Measurements from ENCODE around the gene FCGR3A. TPM values are rescaled to one million over a fixed set of nuclear protein-coding genes. Genes with fewer than 3 reads are reported as not detected.
"Not testable (repeated sequence)": the region's sequence is repeated elsewhere in the genome, so short reads cannot be mapped to it uniquely, and the experiment has no call there.

FCGR3A gene
- polyA plus RNA-seq, 1 of the 3 experiments (the other 2 are of a cell fraction) = not detected

- H3K9me2 ChIP-seq; H3F3A ChIP-seq (replicated peaks; ENCODE audit: insufficient read depth); H3K9ac ChIP-seq; H3K4me2 ChIP-seq; H3K36me3 ChIP-seq (replicated peaks in 1 of 2; ENCODE audit: control insufficient read depth in 1 of 2, insufficient read depth in 2 of 2, low read length in 1 of 2); H2AFZ ChIP-seq (ENCODE audit: low read depth); DNase-seq; H3K27ac ChIP-seq (ENCODE audit: low read depth in 2 of 2, low read length in 1 of 2); H4K20me1 ChIP-seq (ENCODE audit: insufficient read depth); H3K4me1 ChIP-seq (ENCODE audit: control insufficient read depth in 1 of 2, insufficient read depth in 2 of 2, low read depth in 1 of 2, low read length in 1 of 2); H3K4me3 ChIP-seq (ENCODE audit: low read depth in 2 of 2, low read length in 1 of 2); POLR2A ChIA-PET; H3K9me3 ChIP-seq; H3K79me2 ChIP-seq (ENCODE audit: insufficient read depth): not testable (repeated sequence)
- H3K27me3 ChIP-seq (ENCODE audit: insufficient read depth) = peaks cover 16% of the 10 kb centered on the region; the same call in 1 of the 2 replicates
- CTCF ChIA-PET = interaction anchor here (0.6 to 0.7 kb wide), 2 partner anchors 203 to 831 kb away, joined by 3 read pairs; no protein-coding TSS in a partner anchor
- WGBS (ENCODE audit: low lambda C conversion rate) = 56% methylated on average over 7 of the region's 7 CpGs
These were observed 10.6 kb downstream of the FCGR3A start for GRCh38 chr1:161538925-161539479.

DNA sequence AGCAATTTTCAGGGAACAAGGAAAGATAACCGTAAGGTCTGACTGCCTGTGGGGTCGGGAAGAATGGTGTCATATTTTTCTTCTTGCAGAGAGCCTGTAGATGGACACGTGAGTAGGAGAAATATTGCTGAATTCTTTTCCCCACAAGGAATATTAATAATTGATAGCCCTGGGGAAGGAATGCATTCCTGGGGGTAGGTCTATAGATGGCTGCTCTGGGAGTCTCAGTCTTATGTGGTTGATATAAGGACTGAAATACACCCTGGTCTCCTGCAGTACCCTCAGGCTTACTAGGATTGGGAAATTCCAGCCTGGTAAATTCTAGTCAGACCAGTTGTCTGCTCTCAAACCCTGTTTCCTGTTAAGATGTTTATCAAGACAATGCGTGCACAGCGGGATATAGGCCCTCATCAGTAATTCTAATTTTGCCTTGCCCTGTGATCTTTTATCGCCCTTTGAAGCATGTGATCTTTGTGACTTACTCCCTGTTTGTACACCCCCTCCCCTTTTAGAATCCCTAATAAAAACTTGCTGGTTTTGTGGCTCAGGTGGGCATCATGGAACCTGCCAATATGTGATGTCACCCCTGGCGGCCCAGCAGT lies 12.4 kb downstream of the FCGR3A start:
- POLR2A ChIA-PET; H2AFZ ChIP-seq (ENCODE audit: low read depth); H3K79me2 ChIP-seq (ENCODE audit: insufficient read depth); H3K4me1 ChIP-seq (ENCODE audit: control insufficient read depth in 1 of 2, insufficient read depth in 2 of 2, low read depth in 1 of 2, low read length in 1 of 2); H3K36me3 ChIP-seq (replicated peaks in 1 of 2; ENCODE audit: control insufficient read depth in 1 of 2, insufficient read depth in 2 of 2, low read length in 1 of 2); H3K9me2 ChIP-seq; CTCF ChIA-PET; H3K9ac ChIP-seq; H3K27ac ChIP-seq (ENCODE audit: low read depth in 2 of 2, low read length in 1 of 2); H3K9me3 ChIP-seq; DNase-seq; H3K4me3 ChIP-seq (ENCODE audit: low read depth in 2 of 2, low read length in 1 of 2); H3F3A ChIP-seq (replicated peaks; ENCODE audit: insufficient read depth); H4K20me1 ChIP-seq (ENCODE audit: insufficient read depth); H3K4me2 ChIP-seq: not testable (repeated sequence)
- H3K27me3 ChIP-seq (ENCODE audit: insufficient read depth) = peaks cover 11% of the 10 kb centered on the region; the same call in 1 of the 2 replicates
- WGBS (ENCODE audit: low lambda C conversion rate) = 20% methylated on average over 7 of the region's 7 CpGs

DNA sequence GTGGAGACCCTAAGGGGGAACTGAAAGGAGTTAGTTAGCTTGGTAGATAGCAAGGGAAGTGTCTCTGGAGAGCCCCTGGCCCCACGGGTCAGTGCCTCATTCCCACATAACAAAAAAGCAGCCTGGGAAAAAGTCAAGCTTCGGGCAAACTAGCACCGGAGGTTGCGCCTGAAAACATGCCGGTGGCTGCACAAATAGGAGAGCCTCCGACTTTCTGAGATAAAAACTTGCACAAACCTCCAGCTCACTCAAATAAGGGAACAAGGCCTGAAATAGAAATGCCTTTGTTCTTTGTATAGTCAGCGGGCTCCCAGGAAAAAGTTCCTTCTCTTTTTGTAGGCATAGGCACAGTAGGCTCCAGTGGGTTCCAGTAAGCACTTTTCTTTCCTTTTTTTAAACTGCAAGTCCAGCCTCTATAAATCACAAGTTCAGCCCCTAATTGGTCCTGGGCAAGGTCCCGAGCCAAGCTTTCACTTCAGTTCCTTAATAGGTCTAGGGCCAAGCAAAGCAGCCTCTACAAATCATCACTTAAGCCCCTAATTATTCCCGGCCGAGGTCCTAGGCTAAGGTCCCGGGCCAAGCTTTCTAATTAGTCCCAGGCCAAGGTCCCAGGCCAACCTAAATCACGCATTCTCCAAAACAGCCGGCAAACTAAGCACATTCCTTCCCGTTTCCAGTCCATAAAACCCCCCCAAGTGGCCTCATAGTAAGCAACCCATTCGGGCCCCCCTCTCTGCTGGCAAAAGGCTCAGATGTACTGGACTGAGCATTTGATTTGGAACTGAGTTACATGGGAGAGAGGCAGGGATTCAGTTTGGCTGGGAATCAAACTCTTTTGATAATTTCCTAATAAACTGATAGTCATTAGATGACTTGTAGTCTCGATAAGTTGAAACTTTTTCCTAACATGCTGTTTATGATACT lies 16.7 kb downstream of the FCGR3A start:
- CTCF ChIA-PET = interaction anchor here (1.5 kb wide), 1 partner anchor 206 kb away, joined by 4 read pairs; no protein-coding TSS in a partner anchor
- peak overlapping the region; percentile 65; the same call in 1 of the 2 replicates for H2AFZ ChIP-seq (ENCODE audit: low read depth)
- H3K79me2 ChIP-seq (ENCODE audit: insufficient read depth); H3K9me3 ChIP-seq; H3K4me1 ChIP-seq (ENCODE audit: control insufficient read depth in 1 of 2, insufficient read depth in 2 of 2, low read depth in 1 of 2, low read length in 1 of 2); H3K36me3 ChIP-seq (replicated peaks in 1 of 2; ENCODE audit: control insufficient read depth in 1 of 2, insufficient read depth in 2 of 2, low read length in 1 of 2); H3K27ac ChIP-seq (ENCODE audit: low read depth in 2 of 2, low read length in 1 of 2); POLR2A ChIA-PET; H3K27me3 ChIP-seq (ENCODE audit: insufficient read depth); H3K4me2 ChIP-seq; H3K9ac ChIP-seq; DNase-seq; H3F3A ChIP-seq (replicated peaks; ENCODE audit: insufficient read depth); H4K20me1 ChIP-seq (ENCODE audit: insufficient read depth); H3K9me2 ChIP-seq; H3K4me3 ChIP-seq (ENCODE audit: low read depth in 2 of 2, low read length in 1 of 2): not testable (repeated sequence)
- 29% methylated on average over 15 of the region's 16 CpGs for WGBS (ENCODE audit: low lambda C conversion rate)

All from SK-N-SH (cell line).